ENCODE results near the gene CRB2. TPM values are rescaled to one million over a fixed set of nuclear protein-coding genes. Genes with fewer than 3 reads are reported as not detected.

CRB2 gene
- total and polyA plus RNA-seq, 2 of the 13 experiments (the other 11 are each of a cell fraction or from before 2014, with no cell fraction given) = 0.01 to 0.29 TPM

- peaks cover 31% of the 10 kb centered on the region for H3K4me1 ChIP-seq (ENCODE audit: insufficient read depth, low read length)
- ChIA-PET CTCF (ENCODE audit: low intra/inter-chr PET ratio, low total read pairs) (no interaction called here), POLR2A (no interaction called here)
- FAIRE-seq (no peak), DNase-seq (ENCODE audit: low spot score) (no peak), ATAC-seq (no peak)
- 64% methylated on average over 6 of the region's 14 CpGs for WGBS (ENCODE audit: low lambda C conversion rate)
- no peak overlapping the region for H3K4me2 ChIP-seq (ENCODE audit: low read depth, low read length)
- H3K27me3 ChIP-seq (ENCODE audit: control insufficient read depth in 1 of 2, insufficient read depth in 2 of 2, low read length in 2 of 2) = peaks cover 6 to 17% of the 10 kb centered on the region in 2 experiments
- H4K20me1 ChIP-seq (ENCODE audit: insufficient read depth, low read length) = no peaks in the 10 kb centered on the region
- H3K36me3 ChIP-seq (replicated peaks in 1 of 2; ENCODE audit: control insufficient read depth in 1 of 2, insufficient read depth in 2 of 2, low read length in 2 of 2) = no peaks in the 10 kb centered on the region
- in situ Hi-C loops (cut with HindIII; ENCODE audit: extremely low pct_ligation_motif_present, low pct_unique_long_range_greater_than_20kb) = no loop called here
- no peak overlapping the region for H3K4me3 ChIP-seq (replicated peaks in 1 of 3; ENCODE audit: insufficient read depth in 1 of 3, low read depth in 2 of 3, low read length in 3 of 3)
- H3K9me3 ChIP-seq (ENCODE audit: low read length) = no peaks in the 10 kb centered on the region
- H3K79me2 ChIP-seq (ENCODE audit: insufficient read depth, low read length) = no peaks in the 10 kb centered on the region
- BruUV-seq (replicated peaks) = no TSS peak
- H3K9ac ChIP-seq (ENCODE audit: insufficient read depth, low read depth, low read length) = no peak overlapping the region
- TF ChIP-seq GTF3A (CRISPR knock-in tag; conservative IDR thresholded peaks at IDR 0.05) (no peak), ZNF629 (CRISPR knock-in tag; conservative IDR thresholded peaks at IDR 0.05) (peak; percentile 76)
- intact Hi-C loops (cut with micrococcal nuclease; ENCODE audit: unreplicated experiment) = no loop called here
- no peak overlapping the region for H2AFZ ChIP-seq (ENCODE audit: low read length)
- H3K27ac ChIP-seq (ENCODE audit: extremely low read length, insufficient read depth, low read length) = no peak overlapping the region
Measured at GRCh38 chr9:123371805-123372590, 16.0 kb downstream of the CRB2 start.

DNA sequence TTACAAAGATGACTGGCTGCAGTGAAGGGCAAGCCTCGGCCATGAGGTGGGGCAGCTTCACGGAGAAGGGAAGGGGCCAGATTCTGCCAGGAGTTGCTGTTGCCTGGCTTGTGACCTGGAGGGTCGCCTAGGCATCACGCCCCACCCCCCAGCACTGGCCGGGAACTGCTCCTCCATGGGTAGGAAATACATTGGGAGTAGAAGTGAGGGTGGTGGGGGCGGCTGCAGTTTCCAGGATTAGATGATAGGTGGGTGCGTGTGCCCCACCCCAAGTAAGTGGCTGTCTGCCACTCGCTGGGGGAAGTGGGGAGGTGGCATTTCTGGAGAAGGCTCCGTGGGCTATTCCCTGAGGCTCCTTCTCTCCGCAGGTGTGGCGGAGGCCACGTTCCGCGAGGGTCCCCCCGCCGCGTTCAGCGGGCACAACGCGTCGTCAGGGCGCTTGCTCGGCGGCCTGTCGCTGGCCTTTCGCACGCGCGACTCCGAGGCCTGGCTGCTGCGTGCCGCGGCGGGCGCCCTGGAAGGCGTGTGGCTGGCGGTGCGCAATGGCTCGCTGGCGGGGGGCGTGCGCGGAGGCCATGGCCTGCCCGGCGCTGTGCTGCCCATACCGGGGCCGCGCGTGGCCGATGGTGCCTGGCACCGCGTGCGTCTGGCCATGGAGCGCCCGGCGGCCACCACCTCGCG lies 16.9 kb downstream of the CRB2 start:
- CTCF ChIA-PET (ENCODE audit: low intra/inter-chr PET ratio, low total read pairs) = no interaction called here
- ATAC-seq (no peak), DNase-seq (ENCODE audit: low spot score) (no peak), FAIRE-seq (no peak)
- Histone ChIP-seq H3K9me3 (ENCODE audit: low read length) (no peaks in the 10 kb centered on the region), H3K27me3 (ENCODE audit: control insufficient read depth in 1 of 2, insufficient read depth in 2 of 2, low read length in 2 of 2) (peaks cover 6 to 17% of the 10 kb centered on the region in 2 experiments), H3K27ac (ENCODE audit: extremely low read length, insufficient read depth, low read length) (no peak overlapping the region), H4K20me1 (ENCODE audit: insufficient read depth, low read length) (no peaks in the 10 kb centered on the region), H3K4me2 (ENCODE audit: low read depth, low read length) (no peak overlapping the region), H3K9ac (ENCODE audit: insufficient read depth, low read depth, low read length) (no peak overlapping the region), H3K4me1 (ENCODE audit: insufficient read depth, low read length) (peaks cover 40% of the 10 kb centered on the region), H2AFZ (ENCODE audit: low read length) (no peak overlapping the region), H3K79me2 (ENCODE audit: insufficient read depth, low read length) (no peaks in the 10 kb centered on the region), H3K4me3 (replicated peaks in 1 of 3; ENCODE audit: insufficient read depth in 1 of 3, low read depth in 2 of 3, low read length in 3 of 3) (no peak overlapping the region), H3K36me3 (replicated peaks in 1 of 2; ENCODE audit: control insufficient read depth in 1 of 2, insufficient read depth in 2 of 2, low read length in 2 of 2) (no peaks in the 10 kb centered on the region)
- no peak for TF ChIP-seq SOX5 (CRISPR knock-in tag; IDR thresholded peaks at IDR 0.05; ENCODE audit: borderline replicate concordance)
- no peak for TF ChIP-seq AGO1 (IDR thresholded peaks at IDR 0.05; ENCODE audit: low read depth, low read length, poor library complexity, severe bottlenecking)
- WGBS (ENCODE audit: low lambda C conversion rate) = 81% methylated on average over 31 of the region's 58 CpGs
- intact Hi-C loops (cut with micrococcal nuclease; ENCODE audit: unreplicated experiment) = no loop called here
- in situ Hi-C loops (cut with HindIII; ENCODE audit: extremely low pct_ligation_motif_present, low pct_unique_long_range_greater_than_20kb) = no loop called here
- POLR2A ChIA-PET = no interaction called here
- BruUV-seq (replicated peaks) = no TSS peak
